Measurements from ENCODE around the gene TMUB2.

- TF ChIP-seq LARP7 (IDR thresholded peaks at IDR 0.05): no peak
- no peak for TF ChIP-seq SNAPC5 (CRISPR knock-in tag; IDR thresholded peaks at IDR 0.05)
These were observed 11.4 kb downstream of the TMUB2 start for GRCh38 chr17:44197980-44198720.

Data from K562 (cell line).